ENCODE results near the gene NINJ1. TPM values are rescaled to one million over a fixed set of nuclear protein-coding genes. Genes with fewer than 3 reads are reported as not detected.
"Not testable (repeated sequence)": the region's sequence is repeated elsewhere in the genome, so short reads cannot be mapped to it uniquely, and the experiment has no call there.

The NINJ1 gene
- total and polyA plus RNA-seq, 2 experiments from 2014 or later = 34.6 to 51.7 TPM

- Histone ChIP-seq H3K27me3 (no peaks in the 10 kb centered on the region), H3K36me3 (no peaks in the 10 kb centered on the region), H3K9me3 (ENCODE audit: low read depth) (no peaks in the 10 kb centered on the region), H3K4me1 (ENCODE audit: low read depth) (no peaks in the 10 kb centered on the region), H3K27ac (no peak overlapping the region), H3K4me3 (no peak overlapping the region)
- DNase-seq (ENCODE audit: low read depth in 1 of 2, low spot score in 1 of 2) = no peak
- no peak for TF ChIP-seq CTCF (IDR thresholded peaks at IDR 0.05; ENCODE audit: low read depth, low read length)
These were observed 14.7 kb upstream of the NINJ1 start for GRCh38 chr9:93148721-93149120.

- no peak for DNase-seq (ENCODE audit: low read depth in 1 of 2, low spot score in 1 of 2)
- Histone ChIP-seq H3K4me1 (ENCODE audit: low read depth) (no peaks in the 10 kb centered on the region), H3K36me3 (no peaks in the 10 kb centered on the region), H3K9me3 (ENCODE audit: low read depth) (no peaks in the 10 kb centered on the region), H3K4me3 (no peak overlapping the region), H3K27me3 (no peaks in the 10 kb centered on the region), H3K27ac (no peak overlapping the region)
- TF ChIP-seq CTCF (IDR thresholded peaks at IDR 0.05; ENCODE audit: low read depth, low read length) = no peak
These were observed 13.6 kb upstream of the NINJ1 start for GRCh38 chr9:93147632-93148031.

- H3K9me3 ChIP-seq (ENCODE audit: low read depth); H3K4me3 ChIP-seq; H3K36me3 ChIP-seq; H3K27me3 ChIP-seq; H3K4me1 ChIP-seq (ENCODE audit: low read depth); DNase-seq (ENCODE audit: low read depth in 1 of 2, low spot score in 1 of 2); H3K27ac ChIP-seq: not testable (repeated sequence)
These were observed 12.6 kb upstream of the NINJ1 start for GRCh38 chr9:93146696-93147095.

GRCh38 chr9:93143830-93144530 is 9.9 kb upstream of the NINJ1 start:
- no peaks in the 10 kb centered on the region for H3K27me3 ChIP-seq
- H3K4me3 ChIP-seq = no peak overlapping the region
- H3K27ac ChIP-seq = no peak overlapping the region
- H3K4me1 ChIP-seq (ENCODE audit: low read depth) = no peaks in the 10 kb centered on the region
- no peak for TF ChIP-seq CTCF (IDR thresholded peaks at IDR 0.05; ENCODE audit: low read depth, low read length)
- DNase-seq (ENCODE audit: low read depth in 1 of 2, low spot score in 1 of 2) = no peak
- no peaks in the 10 kb centered on the region for H3K36me3 ChIP-seq
- no peaks in the 10 kb centered on the region for H3K9me3 ChIP-seq (ENCODE audit: low read depth)

- no peak overlapping the region for H3K27ac ChIP-seq
- DNase-seq (ENCODE audit: low read depth in 1 of 2, low spot score in 1 of 2) = no peak
- H3K9me3 ChIP-seq (ENCODE audit: low read depth) = no peaks in the 10 kb centered on the region
- H3K27me3 ChIP-seq = no peaks in the 10 kb centered on the region
- TF ChIP-seq CTCF (IDR thresholded peaks at IDR 0.05; ENCODE audit: low read depth, low read length) = no peak
- H3K36me3 ChIP-seq = no peaks in the 10 kb centered on the region
- H3K4me3 ChIP-seq = no peak overlapping the region
- no peaks in the 10 kb centered on the region for H3K4me1 ChIP-seq (ENCODE audit: low read depth)
These were observed 7.9 kb upstream of the NINJ1 start for GRCh38 chr9:93141771-93142483.
